A549 (cell line): ENCODE data around the gene TSPEAR. TPM values are rescaled to one million over a fixed set of nuclear protein-coding genes. Genes with fewer than 3 reads are reported as not detected.

Source experiments
- ATAC-seq, 2 experiments: fragments of 200-7000 bp in 1 of 2; fragments of >200 bp in 1 of 2; cut with Nextera tagmentation in 1 of 2; cut with Tn5 transposase in 1 of 2; 3 replicates each; pipeline versions ENCODE4 v1.8.0 to v1.9.1; 2018 to 2020; ENCODE audit warnings: mild to moderate bottlenecking in 1 of 2, moderate library complexity in 1 of 2
- CTCF ChIA-PET: fragments of 300-600 bp; sonication (Branson Sonifier 250); formaldehyde crosslinking; extraction: SDS; loops from one replicate; lab custom pipeline; 2021; ENCODE audit warnings: antibody characterized with exemption, inconsistent platforms; lab: Yijun Ruan, JAX
- POLR2A ChIA-PET: fragments of 350-600 bp; formaldehyde crosslinking; extraction: SDS; loops from one replicate; lab custom pipeline; 2021; ENCODE audit warnings: antibody characterized with exemption, inconsistent platforms; lab: Yijun Ruan, JAX
- DNase-seq, 2 experiments: peaks; one replicate each; pipeline versions ENCODE4 v3.0.0 to v3.0.0-alpha.2; 2011 to 2016; ENCODE audit warnings: low read depth in 1 of 2, low spot score in 1 of 2
- FAIRE-seq: peaks from 2 replicates; lab custom pipeline; 2011; peaks lifted over from hg19 to GRCh38; lab: Jason Lieb, UNC
- H3K27ac ChIP-seq, 2 experiments: fragments of >200 bp; sonication (Bioruptor Twin); formaldehyde crosslinking; 3 replicates each; pipeline ENCODE4 v1.5.1; 2016 to 2017
- H3K4me1 ChIP-seq: fragments of >200 bp; sonication (Bioruptor Twin); formaldehyde crosslinking; 3 replicates; pipeline ENCODE4 v1.6.1; 2016
- H3K4me2 ChIP-seq: fragments of >200 bp; sonication (Bioruptor Twin); formaldehyde crosslinking; 3 replicates; pipeline ENCODE4 v1.6.1; 2016
- H3K4me3 ChIP-seq: fragments of >200 bp; sonication (Bioruptor Twin); formaldehyde crosslinking; 3 replicates; pipeline ENCODE4 v1.5.1; 2016
- H3K9me3 ChIP-seq: fragments of >200 bp; sonication (Bioruptor Twin); formaldehyde crosslinking; 3 replicates; pipeline ENCODE4 v1.6.1; 2016
- CEBPB ChIP-seq, 2 experiments: fragments of >200 bp in 1 of 2; sonication (Bioruptor Twin) in 1 of 2; formaldehyde crosslinking in 1 of 2; IDR thresholded peaks; 2 replicates each; pipeline ENCODE4 v1.6.1; 2012 to 2016
- EHMT2 ChIP-seq: fragments of 200-600 bp; sonication (generic); IDR thresholded peaks from 2 replicates; pipeline ENCODE4 v1.6.1; 2016; ENCODE audit warnings: antibody characterized with exemption, low read depth, mild to moderate bottlenecking, moderate library complexity
- FOSB ChIP-seq: fragments of 250-450 bp; sonication (Bioruptor Pico); IDR thresholded peaks from 2 replicates; pipeline ENCODE4 v1.5.0; 2020; ENCODE audit warnings: mild to moderate bottlenecking, moderate library complexity
- FOSL2 ChIP-seq, 2 experiments: fragments of 450-650 bp in 1 of 2; fragments of >200 bp in 1 of 2; sonication (Bioruptor Twin) in 1 of 2; formaldehyde crosslinking; IDR thresholded peaks; 2 replicates each; pipeline versions ENCODE4 v1.5.0 to v1.6.1; 2016 to 2020; ENCODE audit warnings: mild to moderate bottlenecking in 1 of 2, moderate library complexity in 1 of 2
- GATA3 ChIP-seq: IDR thresholded peaks from 2 replicates; pipeline ENCODE4 v1.6.1; 2012; ENCODE audit warnings: borderline replicate concordance
- HDAC2 ChIP-seq: fragments of 200-600 bp; sonication (generic); IDR thresholded peaks from 2 replicates; pipeline ENCODE4 v1.6.1; 2016
- HEYL ChIP-seq: fragments of 250-450 bp; sonication (Bioruptor Pico); IDR thresholded peaks from 2 replicates; pipeline ENCODE4 v1.8.0; 2021; ENCODE audit warnings: mild to moderate bottlenecking, moderate library complexity
- HOXB5 ChIP-seq: fragments of 250-450 bp; sonication (Bioruptor Pico); IDR thresholded peaks from 2 replicates; pipeline ENCODE4 v1.5.0; 2020; ENCODE audit warnings: mild to moderate bottlenecking, moderate library complexity
- KDM5A ChIP-seq: fragments of 200-600 bp; sonication (generic); IDR thresholded peaks from 2 replicates; pipeline ENCODE4 v1.6.1; 2016; ENCODE audit warnings: antibody characterized with exemption, mild to moderate bottlenecking
- MAZ ChIP-seq: fragments of 150-350 bp; IDR thresholded peaks from 2 replicates; pipeline ENCODE4 v1.6.1; 2014; ENCODE audit warnings: antibody characterized with exemption, low read depth, low read length, borderline replicate concordance
- NFE2L2 ChIP-seq: fragments of 150-350 bp; conservative IDR thresholded peaks from 2 replicates; pipeline ENCODE4 v1.6.1; 2014; ENCODE audit warnings: low read length
- NPAS2 ChIP-seq: fragments of 250-450 bp; sonication (Bioruptor Pico); IDR thresholded peaks from 2 replicates; pipeline ENCODE4 v1.8.0; 2022; ENCODE audit warnings: mild to moderate bottlenecking, moderate library complexity, borderline replicate concordance
- PHF8 ChIP-seq: fragments of 200-600 bp; sonication (generic); IDR thresholded peaks from 2 replicates; pipeline ENCODE4 v1.6.1; 2016; ENCODE audit warnings: low read depth, mild to moderate bottlenecking, antibody characterized with exemption, moderate library complexity, borderline replicate concordance
- POLR2A ChIP-seq: IDR thresholded peaks from 2 replicates; pipeline ENCODE4 v1.6.1; 2012; ENCODE audit warnings: mild to moderate bottlenecking, low read length
- RAD21 ChIP-seq, 2 experiments: fragments of >200 bp in 1 of 2; sonication (Bioruptor Twin) in 1 of 2; formaldehyde crosslinking in 1 of 2; IDR thresholded peaks in 1 of 2; conservative IDR thresholded peaks in 1 of 2; 2 replicates in 1 of 2; 3 replicates in 1 of 2; pipeline ENCODE4 v1.6.1; 2012 to 2018; ENCODE audit warnings: inconsistent platforms in 1 of 2
- RARB ChIP-seq: fragments of 250-450 bp; sonication (Bioruptor Pico); IDR thresholded peaks from 2 replicates; pipeline ENCODE4 v1.8.0; 2021; ENCODE audit warnings: mild to moderate bottlenecking, moderate library complexity
- RCOR1 ChIP-seq: fragments of 150-350 bp; IDR thresholded peaks from 2 replicates; pipeline ENCODE4 v1.6.1; 2014; ENCODE audit warnings: antibody characterized with exemption, low read length, low read depth
- RNF2 ChIP-seq: fragments of 200-600 bp; sonication (generic); IDR thresholded peaks from 2 replicates; pipeline ENCODE4 v1.6.1; 2016; ENCODE audit warnings: low read depth, mild to moderate bottlenecking, antibody characterized with exemption, moderate library complexity, borderline replicate concordance
- TFCP2L1 ChIP-seq: fragments of 250-450 bp; sonication (Bioruptor Pico); IDR thresholded peaks from 2 replicates; pipeline ENCODE4 v1.5.0; 2021; ENCODE audit warnings: mild to moderate bottlenecking
- TP53 ChIP-seq: fragments of 250-450 bp; sonication (Bioruptor Pico); IDR thresholded peaks from 2 replicates; pipeline ENCODE4 v1.5.0; 2021; ENCODE audit warnings: mild to moderate bottlenecking, moderate library complexity
- ZFP36 ChIP-seq: fragments of 450-650 bp; IDR thresholded peaks from 2 replicates; pipeline ENCODE4 v1.6.1; 2014; ENCODE audit warnings: borderline replicate concordance; ENCODE audit not compliant: partially characterized antibody
- WGBS: methylation state at CpG from one replicate; pipeline ENCODE4 v1.1.6; 2017; ENCODE audit errors: missing lambda C conversion rate; 5-methylcytosine and 5-hydroxymethylcytosine counted together
- polyA plus RNA-seq, 4 experiments: library from polyadenylated mRNA; depleted of rRNA in 3 of 4; stranded (reverse); fragments of >200 nt; fragmentation: RNase III in 1 of 4; extraction: RNeasy Plus Mini Kit Qiagen cat#74134 plus additional on column Dnase treatment in 1 of 4; gene quantifications; 2 replicates in 3 of 4; 3 replicates in 1 of 4; pipeline ENCODE4 v1.2.3, GENCODE V29; 2011 to 2017
- TF ChIP-seq, protein P1 (sequence below): fragments of >200 bp; sonication (Bioruptor Twin); formaldehyde crosslinking; IDR thresholded peaks from 2 replicates; pipeline ENCODE4 v1.6.1; 2016
- TF ChIP-seq, protein P2 (sequence below): fragments of >200 bp; sonication (Bioruptor Twin); formaldehyde crosslinking; IDR thresholded peaks from 3 replicates; pipeline ENCODE4 v1.5.1; 2016
- TF ChIP-seq, protein P3 (sequence below): fragments of 150-350 bp; IDR thresholded peaks from 2 replicates; pipeline ENCODE4 v1.6.1; 2014; ENCODE audit warnings: low read depth, mild to moderate bottlenecking, low read length
- TF ChIP-seq, protein P4 (sequence below): fragments of 250-450 bp; sonication (Bioruptor Pico); IDR thresholded peaks from 2 replicates; pipeline ENCODE4 v1.5.0; 2020; ENCODE audit warnings: low read depth, mild to moderate bottlenecking, moderate library complexity

Gene TSPEAR
- polyA plus RNA-seq, 2 of the 4 experiments (the other 2 are of a cell fraction) = not detected

DNA sequence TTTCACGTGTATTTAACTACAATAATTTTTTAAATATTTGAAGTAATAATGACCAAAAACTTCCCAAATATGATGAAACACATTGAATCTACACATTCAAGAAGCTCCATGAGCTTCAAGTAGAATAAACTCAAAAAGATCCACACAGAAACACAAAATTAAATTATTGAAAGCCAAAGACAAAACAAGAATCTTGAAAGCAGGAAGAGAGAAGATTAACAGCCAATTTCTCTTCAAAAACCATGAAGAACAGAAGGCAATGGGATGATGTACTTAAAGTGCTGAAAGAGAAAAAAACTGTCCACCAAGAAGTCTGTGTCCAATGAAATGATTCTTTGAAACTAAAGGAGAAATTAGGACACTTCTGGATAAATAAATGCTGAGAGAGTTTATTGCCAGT is 79.3 kb downstream of the TSPEAR start:
- Histone ChIP-seq H3K9me3 (peaks cover 6% of the 10 kb centered on the region; the same call in 2 of the 3 replicates), H3K4me3 (no peak overlapping the region), H3K27ac (no peak overlapping the region), H3K4me1 (no peaks in the 10 kb centered on the region), H3K4me2 (no peak overlapping the region)
- no peak for DNase-seq
- POLR2A ChIA-PET = interaction anchor here (0.6 kb wide), 1 partner anchor 133 kb away, joined by 3 read pairs; no protein-coding TSS in a partner anchor
- FAIRE-seq = no peak
- WGBS = 0% methylated on average over 1 of the region's 1 CpG
- TF ChIP-seq POLR2A (no peak), ZFP36 (no peak), CEBPB (IDR thresholded peaks at IDR 0.05) (no peak), FOSL2 (IDR thresholded peaks at IDR 0.05) (no peak), FOSL2 (CRISPR knock-in tag; IDR thresholded peaks at IDR 0.05) (no peak), TP53 (CRISPR knock-in tag) (no peak), HEYL (CRISPR knock-in tag) (no peak), RAD21 (conservative IDR thresholded peaks at IDR 0.05 in 1 of 2, IDR thresholded peaks at IDR 0.05 in 1 of 2) (no peak), KDM5A (no peak), HOXB5 (CRISPR knock-in tag) (no peak), NPAS2 (CRISPR knock-in tag) (no peak), RCOR1 (no peak), RARB (no peak)
- TF ChIP-seq, protein P1, sequence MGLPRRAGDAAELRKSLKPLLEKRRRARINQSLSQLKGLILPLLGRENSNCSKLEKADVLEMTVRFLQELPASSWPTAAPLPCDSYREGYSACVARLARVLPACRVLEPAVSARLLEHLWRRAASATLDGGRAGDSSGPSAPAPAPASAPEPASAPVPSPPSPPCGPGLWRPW = no peak
- TF ChIP-seq, protein P2, sequence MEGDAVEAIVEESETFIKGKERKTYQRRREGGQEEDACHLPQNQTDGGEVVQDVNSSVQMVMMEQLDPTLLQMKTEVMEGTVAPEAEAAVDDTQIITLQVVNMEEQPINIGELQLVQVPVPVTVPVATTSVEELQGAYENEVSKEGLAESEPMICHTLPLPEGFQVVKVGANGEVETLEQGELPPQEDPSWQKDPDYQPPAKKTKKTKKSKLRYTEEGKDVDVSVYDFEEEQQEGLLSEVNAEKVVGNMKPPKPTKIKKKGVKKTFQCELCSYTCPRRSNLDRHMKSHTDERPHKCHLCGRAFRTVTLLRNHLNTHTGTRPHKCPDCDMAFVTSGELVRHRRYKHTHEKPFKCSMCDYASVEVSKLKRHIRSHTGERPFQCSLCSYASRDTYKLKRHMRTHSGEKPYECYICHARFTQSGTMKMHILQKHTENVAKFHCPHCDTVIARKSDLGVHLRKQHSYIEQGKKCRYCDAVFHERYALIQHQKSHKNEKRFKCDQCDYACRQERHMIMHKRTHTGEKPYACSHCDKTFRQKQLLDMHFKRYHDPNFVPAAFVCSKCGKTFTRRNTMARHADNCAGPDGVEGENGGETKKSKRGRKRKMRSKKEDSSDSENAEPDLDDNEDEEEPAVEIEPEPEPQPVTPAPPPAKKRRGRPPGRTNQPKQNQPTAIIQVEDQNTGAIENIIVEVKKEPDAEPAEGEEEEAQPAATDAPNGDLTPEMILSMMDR = no peak
- CTCF ChIA-PET = no interaction called here
- no peak for ATAC-seq

DNA sequence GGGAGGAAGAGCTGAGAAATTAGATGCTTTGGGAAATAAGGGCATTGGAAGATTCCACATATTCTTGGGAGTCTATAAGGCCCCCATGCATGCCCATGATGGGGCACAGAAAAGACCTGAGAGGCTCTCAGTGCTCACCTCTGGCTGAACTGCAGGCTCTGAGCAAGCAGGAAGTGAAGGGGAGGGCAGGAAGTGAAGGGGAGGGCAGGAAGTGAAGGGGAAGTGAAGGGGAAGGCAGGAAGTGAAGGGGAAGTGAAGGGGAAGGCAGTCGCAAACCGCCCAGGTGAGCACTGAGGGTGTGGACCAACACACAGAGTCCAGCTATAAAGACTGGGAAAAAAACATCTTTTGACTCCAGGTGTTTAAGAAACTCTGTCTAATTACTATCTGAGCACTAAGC is 80.9 kb downstream of the TSPEAR start:
- TF ChIP-seq GATA3 (no peak), PHF8 (no peak), HOXB5 (CRISPR knock-in tag) (no peak)
- TF ChIP-seq, protein P3, sequence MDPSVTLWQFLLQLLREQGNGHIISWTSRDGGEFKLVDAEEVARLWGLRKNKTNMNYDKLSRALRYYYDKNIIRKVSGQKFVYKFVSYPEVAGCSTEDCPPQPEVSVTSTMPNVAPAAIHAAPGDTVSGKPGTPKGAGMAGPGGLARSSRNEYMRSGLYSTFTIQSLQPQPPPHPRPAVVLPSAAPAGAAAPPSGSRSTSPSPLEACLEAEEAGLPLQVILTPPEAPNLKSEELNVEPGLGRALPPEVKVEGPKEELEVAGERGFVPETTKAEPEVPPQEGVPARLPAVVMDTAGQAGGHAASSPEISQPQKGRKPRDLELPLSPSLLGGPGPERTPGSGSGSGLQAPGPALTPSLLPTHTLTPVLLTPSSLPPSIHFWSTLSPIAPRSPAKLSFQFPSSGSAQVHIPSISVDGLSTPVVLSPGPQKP = no peak
- TF ChIP-seq, protein P4, sequence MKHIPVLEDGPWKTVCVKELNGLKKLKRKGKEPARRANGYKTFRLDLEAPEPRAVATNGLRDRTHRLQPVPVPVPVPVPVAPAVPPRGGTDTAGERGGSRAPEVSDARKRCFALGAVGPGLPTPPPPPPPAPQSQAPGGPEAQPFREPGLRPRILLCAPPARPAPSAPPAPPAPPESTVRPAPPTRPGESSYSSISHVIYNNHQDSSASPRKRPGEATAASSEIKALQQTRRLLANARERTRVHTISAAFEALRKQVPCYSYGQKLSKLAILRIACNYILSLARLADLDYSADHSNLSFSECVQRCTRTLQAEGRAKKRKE (CRISPR knock-in tag) = no peak
- H3K4me2 ChIP-seq = no peak overlapping the region
- no peak overlapping the region for H3K27ac ChIP-seq
- 89% methylated on average over 2 of the region's 2 CpGs for WGBS
- no peak for ATAC-seq
- peaks cover 6% of the 10 kb centered on the region; the same call in 2 of the 3 replicates for H3K9me3 ChIP-seq
- CTCF ChIA-PET = no interaction called here
- DNase-seq = no peak
- FAIRE-seq = no peak
- POLR2A ChIA-PET = no interaction called here
- no peaks in the 10 kb centered on the region for H3K4me1 ChIP-seq
- no peak overlapping the region for H3K4me3 ChIP-seq

DNA sequence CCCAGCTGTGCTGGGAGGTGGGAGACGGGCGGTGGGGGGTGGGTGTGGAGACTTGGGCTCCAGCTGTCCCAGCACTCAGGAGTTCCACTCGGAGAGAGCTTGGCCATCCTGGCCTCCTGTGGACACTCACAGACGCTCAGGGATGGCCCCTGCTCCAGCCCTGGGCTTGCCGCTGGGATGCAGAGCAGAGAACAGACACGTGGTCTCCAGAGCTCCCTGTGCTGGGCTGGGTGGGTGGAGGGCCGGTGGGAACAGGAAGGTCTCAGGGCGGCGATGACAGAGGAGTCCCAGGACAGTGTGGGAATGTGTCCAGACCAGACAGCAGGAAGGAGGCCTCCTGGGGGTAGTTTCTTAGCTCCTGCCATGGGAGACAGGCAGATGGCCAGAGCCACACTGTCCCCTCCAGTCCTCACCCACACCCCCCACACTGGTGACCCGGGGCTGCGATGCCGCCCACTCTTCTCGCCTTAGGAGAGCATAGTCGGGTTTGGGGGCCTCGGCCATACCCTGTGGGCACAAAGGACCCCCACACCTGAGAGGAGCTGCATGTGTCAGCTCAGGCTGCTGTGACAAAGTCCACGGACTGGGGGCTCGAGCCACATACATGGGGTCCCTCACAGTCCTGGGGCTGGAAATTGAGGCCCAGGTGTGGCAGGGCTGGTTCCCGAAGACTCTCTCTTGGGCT is 82.5 kb downstream of the TSPEAR start:
- no peak overlapping the region for H3K27ac ChIP-seq
- peaks cover 12% of the 10 kb centered on the region; the same call in 2 of the 3 replicates for H3K9me3 ChIP-seq
- TF ChIP-seq MAZ (no peak), FOSL2 (IDR thresholded peaks at IDR 0.05) (no peak), FOSL2 (CRISPR knock-in tag; IDR thresholded peaks at IDR 0.05) (no peak), TFCP2L1 (no peak), FOSB (no peak), RNF2 (no peak), HDAC2 (no peak), NPAS2 (CRISPR knock-in tag) (no peak), EHMT2 (no peak), NFE2L2 (no peak)
- TF ChIP-seq, protein P3 = no peak
- TF ChIP-seq, protein P2 = no peak
- 41% methylated on average over 7 of the region's 18 CpGs for WGBS
- H3K4me3 ChIP-seq = no peak overlapping the region
- H3K4me2 ChIP-seq = no peak overlapping the region
- H3K4me1 ChIP-seq = no peaks in the 10 kb centered on the region
- ATAC-seq (no peak), DNase-seq (no peak), FAIRE-seq (no peak)
- POLR2A ChIA-PET = no interaction called here
- CTCF ChIA-PET = no interaction called here
